ENCODE data around the gene CHRNA4.
"Not testable (repeated sequence)": the region's sequence is repeated elsewhere in the genome, so short reads cannot be mapped to it uniquely, and the experiment has no call there.

Gene CHRNA4

DNA sequence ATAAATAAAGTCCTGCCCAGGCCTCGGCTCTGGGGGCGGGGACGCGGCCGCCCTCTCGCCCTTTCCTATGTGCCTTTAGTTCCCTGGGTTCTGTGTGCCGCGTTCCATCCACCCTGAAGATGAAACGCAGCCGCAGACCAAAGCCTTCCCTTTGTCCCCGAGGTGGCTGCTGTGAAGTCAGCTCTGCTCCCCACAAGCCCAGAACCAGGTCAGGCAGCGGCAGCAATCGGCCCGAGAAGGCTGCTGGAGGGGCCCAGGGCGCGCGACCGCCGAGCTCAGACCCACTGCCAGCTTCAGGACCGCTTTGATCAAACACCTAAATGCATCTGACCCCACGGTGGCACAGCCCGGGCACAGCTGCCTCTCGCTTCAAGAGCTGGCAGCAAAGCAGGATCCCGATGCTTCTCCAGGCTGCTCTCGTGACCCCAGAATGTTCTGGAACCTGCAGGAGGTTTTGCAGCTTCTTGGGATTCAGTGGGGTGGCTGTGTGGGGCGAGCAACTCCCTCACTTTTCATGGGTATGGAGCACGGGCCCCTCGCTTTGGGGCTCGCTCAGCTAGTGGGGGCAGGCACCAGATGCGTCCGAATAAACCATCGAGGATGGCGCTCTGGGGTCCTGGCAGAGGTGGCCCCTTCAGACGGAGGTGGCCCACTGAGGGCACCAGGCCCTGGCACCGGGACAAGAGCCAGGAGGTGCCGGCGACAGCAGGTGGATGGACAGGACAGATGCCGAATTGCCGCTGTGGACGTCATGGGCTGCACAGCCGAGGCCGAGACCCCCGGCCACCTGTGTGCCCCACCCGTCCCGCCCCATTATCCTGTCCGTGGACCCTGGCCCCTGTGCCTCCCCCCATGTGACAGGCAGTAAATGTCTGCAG, 13.0 kb downstream of the CHRNA4 start:
- no peak for DNase-seq

DNA sequence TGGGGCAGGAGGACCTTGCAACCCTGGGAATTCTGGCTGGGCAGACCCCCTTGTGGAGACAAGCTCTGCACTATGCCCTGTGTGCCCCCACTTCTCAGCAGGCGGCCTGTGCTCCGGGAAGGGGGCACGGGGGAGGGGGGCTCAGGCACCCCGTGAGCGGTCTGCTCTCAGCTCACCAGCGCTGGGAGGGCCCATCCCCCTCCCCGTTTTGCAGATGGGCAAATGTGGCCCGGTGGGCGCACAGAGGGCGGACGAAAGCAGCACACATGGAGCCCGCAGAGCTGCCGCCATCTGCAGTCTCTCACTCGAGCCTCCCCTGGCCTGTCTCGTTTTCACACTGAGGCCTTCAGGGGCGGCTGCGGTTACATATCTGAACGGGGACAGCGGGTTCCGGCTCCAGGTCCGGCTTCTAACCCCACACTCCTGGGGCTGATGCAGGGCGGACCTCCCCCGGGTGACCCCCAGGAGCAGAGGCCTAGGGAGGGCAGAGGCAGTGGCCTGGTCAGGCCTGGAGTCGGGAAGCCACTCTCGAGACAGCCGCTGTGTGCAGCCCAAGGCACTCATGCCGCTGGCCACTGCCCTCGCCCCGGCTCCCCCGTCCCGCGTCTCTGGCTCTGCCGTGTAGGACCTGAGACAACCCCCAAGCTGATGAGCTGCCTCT, 13.9 kb downstream of the CHRNA4 start:
- DNase-seq, result no peak

- no peak for DNase-seq
Observed at GRCh38 chr20:63346131-63347080, 14.7 kb downstream of the CHRNA4 start.

GRCh38 chr20:63345328-63346100, 15.6 kb downstream of the CHRNA4 start:
- no peak for DNase-seq

DNA sequence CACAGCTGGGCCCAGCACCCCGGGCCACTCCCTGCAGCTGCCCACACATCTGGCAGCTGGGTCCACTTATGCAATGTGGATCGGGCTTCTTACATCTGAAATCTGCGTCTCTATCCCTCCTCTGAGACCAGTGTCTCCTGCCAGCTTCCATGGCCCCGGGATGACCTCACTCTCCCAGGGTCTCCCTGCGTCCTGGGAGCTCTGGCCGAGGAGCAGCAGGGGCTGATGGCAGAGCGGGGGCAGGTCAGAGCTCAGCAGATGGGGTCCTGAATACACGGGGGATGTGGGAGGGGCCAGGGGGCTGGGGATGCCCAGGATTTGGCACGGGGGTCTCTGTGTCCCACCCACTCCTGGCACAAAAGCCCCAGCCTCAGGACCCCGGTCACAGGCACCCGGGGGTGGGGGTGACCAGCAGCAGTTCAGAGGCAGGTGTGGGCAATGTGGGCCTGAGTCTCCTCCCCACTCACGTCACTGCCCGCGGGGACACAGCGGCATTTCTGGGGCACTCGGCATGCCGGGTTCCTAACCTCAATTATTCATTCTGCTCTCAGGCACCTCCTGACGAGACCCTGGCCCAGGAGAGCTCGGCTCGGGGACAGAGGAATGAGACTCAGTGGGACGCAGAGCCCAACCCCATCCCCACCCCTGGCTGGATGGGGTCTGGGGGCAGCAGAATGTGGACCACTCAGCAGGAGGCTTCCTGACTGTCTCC, 16.4 kb downstream of the CHRNA4 start:
- no peak for DNase-seq

GRCh38 chr20:63343460-63344445, 17.4 kb downstream of the CHRNA4 start:
- DNase-seq, result no peak

DNA sequence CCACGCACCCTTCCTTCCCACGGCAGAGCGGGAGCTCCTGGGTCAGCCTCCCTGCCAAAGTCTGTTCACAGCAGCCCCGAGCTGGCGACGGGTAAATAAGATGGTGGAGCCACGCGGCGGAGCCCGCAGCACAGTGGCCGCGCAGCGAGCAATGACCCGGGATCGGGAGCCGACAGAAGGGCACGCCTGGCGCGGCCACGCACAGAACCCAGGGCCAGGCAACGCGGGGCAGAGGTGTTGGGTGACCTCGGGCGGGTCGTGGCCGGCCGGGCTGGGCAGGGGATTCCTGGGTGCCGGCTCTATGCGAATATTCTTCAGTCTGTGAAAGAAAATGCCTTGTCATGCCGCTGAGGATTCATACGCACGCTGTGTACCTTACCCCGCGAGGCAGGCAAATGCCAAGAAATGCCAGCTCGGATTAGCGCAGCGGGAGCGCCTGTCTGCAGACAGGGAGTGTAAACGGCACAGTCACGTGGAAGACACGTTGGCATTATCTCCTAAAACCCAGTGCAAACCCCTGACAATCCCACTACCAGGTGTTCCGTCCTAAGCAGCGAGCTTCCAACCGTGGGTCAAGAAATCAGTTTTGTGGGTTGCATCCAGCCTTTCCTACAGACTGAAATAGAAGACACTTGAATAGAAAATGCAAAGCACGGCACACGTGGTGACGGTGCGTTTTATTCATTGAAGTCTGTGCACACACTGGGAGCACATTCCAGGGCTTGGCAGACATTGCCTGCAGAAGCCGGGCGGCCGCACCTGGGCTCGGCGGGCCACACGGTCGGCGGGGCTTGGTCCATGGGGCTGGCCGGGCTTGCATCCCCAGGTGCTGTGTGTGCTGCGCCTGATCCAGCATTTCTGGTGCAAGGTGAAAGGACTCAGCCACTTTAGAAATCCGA, 18.3 kb downstream of the CHRNA4 start:
- DNase-seq, result no peak

DNA sequence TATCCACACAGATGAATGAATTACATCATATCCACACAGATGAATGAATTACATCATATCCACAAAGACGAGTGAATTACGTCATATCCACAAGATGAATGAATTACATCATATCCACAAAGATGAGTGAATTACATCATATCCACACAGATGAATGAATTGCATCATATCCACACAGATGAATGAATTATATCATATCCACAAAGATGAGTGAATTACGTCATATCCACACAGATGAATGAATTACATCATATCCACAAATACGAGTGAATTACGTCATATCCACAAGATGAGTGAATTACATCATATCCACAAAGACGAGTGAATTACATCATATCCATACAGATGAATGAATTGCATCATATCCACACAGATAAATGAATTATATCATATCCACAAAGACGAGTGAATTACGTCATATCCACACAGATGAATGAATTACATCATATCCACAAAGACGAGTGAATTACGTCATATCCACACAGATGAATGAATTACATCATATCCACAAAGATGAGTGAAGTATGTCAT, 20.9 kb downstream of the CHRNA4 start:
- peak; percentile 6 for DNase-seq

GRCh38 chr20:63339154-63340094, 21.7 kb downstream of the CHRNA4 start:
- peak; percentile 47 for DNase-seq

GRCh38 chr20:63337786-63338420, 23.2 kb downstream of the CHRNA4 start:
- DNase-seq, result no peak

DNA sequence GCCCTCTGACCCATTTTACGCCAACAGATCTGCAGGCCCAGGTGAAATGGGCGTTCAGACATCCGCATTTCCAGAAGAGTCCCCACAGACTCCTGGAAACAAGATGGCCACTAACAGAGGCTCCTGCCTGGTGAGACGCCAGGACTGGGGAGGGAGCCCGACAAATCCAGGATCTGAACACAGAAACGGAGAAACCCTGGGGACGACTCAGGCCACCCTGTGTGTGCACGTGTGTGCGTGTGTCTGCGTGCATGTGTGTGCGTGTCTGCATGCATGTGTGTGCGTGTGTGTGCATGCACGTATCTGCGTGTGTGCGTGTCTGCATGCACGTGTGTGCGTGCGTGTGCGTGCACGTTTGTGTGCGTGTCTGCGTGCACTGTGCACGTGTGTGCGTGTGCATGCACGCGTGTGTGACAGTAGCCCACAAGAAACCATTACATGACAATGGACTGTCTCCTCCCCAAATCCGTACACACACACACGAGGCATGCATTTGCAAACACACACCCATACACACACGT, 24.9 kb downstream of the CHRNA4 start:
- no peak for DNase-seq

DNA sequence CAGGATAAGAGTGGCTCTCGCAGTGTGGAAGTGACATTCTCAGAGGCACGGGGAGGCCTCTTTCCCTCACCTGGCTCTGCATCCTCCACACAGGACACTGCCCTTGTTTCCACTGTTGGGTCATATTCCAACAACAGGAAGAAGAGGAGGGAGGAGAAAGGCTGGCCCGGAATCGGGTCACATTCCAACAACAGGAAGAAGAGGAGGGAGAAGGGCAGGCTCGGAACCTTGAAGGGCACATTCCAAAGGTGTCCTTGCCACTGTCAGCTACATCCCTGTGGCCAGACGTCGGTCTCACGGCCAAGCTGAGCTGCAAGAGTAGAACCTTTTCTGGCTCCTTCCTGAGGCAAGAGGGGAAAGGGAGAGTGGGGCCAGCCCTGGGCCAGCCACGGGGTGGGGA, 25.4 kb downstream of the CHRNA4 start:
- DNase-seq, result no peak

- DNase-seq, result not testable (repeated sequence)
Observed at GRCh38 chr20:63335060-63335459, 26.1 kb downstream of the CHRNA4 start.

DNA sequence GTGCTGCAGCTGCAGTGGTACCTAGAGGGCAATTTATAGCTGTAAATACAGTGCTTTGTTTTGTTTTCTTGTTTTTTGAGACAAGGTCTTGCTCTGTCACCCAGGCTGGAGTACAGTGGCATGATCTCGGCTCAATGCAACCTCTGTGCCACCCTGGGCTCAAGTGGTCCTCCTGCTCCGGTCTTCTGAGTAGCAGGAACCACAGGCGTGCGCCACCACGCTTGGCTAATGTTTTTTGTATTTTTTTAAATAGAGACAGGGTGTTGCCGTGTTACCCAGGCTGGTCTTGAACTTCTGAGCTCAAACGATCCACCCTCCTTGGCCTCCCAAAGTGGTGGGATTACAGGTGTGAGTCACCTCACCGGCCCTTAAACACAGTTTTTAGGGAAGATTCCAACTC, 26.8 kb downstream of the CHRNA4 start:
- no peak for DNase-seq

- no peak for DNase-seq
Observed at GRCh38 chr20:63333241-63333836, 27.8 kb downstream of the CHRNA4 start.

DNA sequence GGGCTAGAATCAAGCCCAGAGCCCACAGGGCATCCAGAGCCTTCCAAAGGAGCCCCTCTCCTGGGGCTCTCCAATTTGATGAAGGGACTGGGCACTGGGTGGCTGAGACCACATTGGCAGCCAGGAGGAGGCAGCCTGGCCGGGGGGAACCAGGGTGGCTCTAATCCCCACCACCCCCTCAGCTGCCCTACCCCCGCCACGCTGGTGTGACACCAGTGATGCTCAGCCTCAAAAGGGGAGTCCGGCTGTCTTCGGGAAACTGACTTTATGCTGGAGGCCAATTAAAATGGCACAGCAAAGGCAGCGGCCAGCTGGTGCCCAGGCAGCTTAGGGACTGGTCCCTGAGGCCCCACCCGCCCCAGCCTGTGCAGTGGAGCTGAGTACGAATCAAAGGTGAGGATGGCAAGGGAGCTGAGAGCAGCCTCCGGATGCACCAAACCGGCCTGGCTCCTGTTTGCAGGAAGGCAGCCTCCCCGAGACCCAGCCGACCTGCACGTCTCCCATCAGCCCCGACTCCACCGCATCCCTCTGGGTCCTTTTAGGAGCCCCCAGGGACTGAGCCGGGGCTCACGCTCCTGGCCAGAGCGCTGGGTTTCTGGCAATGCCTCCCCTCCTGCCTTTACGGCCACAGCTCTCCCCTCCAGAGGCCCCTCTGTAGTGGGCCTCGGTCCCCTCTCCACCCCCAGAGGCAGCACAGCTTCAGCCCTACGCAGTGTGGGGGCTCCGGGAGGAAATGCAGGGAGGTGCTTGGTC, 28.5 kb downstream of the CHRNA4 start:
- no peak for DNase-seq
